Measurements from ENCODE around the gene CARNS1. TPM values are rescaled to one million over a fixed set of nuclear protein-coding genes. Genes with fewer than 3 reads are reported as not detected.

CARNS1 gene
- polyA plus RNA-seq, 3 donors from 2014 or later = 1.9 to 3.4 (median 2.7) TPM

GRCh38 chr11:67412495-67413179 is 2.8 kb upstream of the CARNS1 start:
- Mint-ChIP-seq H3K9me3 (no peaks in the 10 kb centered on the region), H3K27me3 (ENCODE audit: low read depth in 3 of 3) (peaks cover 2 to 15% (median 3%) of the 10 kb centered on the region in 3 donors), H3K4me1 (peaks cover 84 to 85% of the 10 kb centered on the region in 2 donors), H3K36me3 (no peaks in the 10 kb centered on the region), H3K4me3 (peak overlapping the region in 2 of 5 donors; percentile 70 to 74), H3K27ac (peak overlapping the region; percentile 0 to 85 (median 74))
- no peak for DNase-seq

GRCh38 chr11:67413266-67413849 is 2.1 kb upstream of the CARNS1 start:
- Mint-ChIP-seq H3K27ac (peak overlapping the region in 5 of 6 donors; percentile 62 to 85 (median 82)), H3K4me1 (peaks cover 84 to 85% of the 10 kb centered on the region in 2 donors), H3K36me3 (no peaks in the 10 kb centered on the region), H3K4me3 (peak overlapping the region; percentile 52 to 81 (median 73)), H3K9me3 (no peaks in the 10 kb centered on the region), H3K27me3 (ENCODE audit: low read depth in 3 of 3) (peaks cover 0 to 14% (median 3%) of the 10 kb centered on the region in 3 donors)
- no peak for DNase-seq

- peaks cover 0 to 15% (median 1%) of the 10 kb centered on the region in 3 donors for H3K27me3 Mint-ChIP-seq (ENCODE audit: low read depth in 3 of 3)
- H3K36me3 Mint-ChIP-seq = no peaks in the 10 kb centered on the region
- H3K27ac Mint-ChIP-seq = peak overlapping the region; percentile 62 to 96 (median 88)
- no peaks in the 10 kb centered on the region for H3K9me3 Mint-ChIP-seq
- peak overlapping the region; percentile 73 to 89 (median 82) for H3K4me3 Mint-ChIP-seq
- peak in 1 of 3 donors; percentile 77 for DNase-seq
- peaks cover 76 to 78% of the 10 kb centered on the region in 2 donors for H3K4me1 Mint-ChIP-seq
Measured at GRCh38 chr11:67416416-67417335, 1.2 kb downstream of the CARNS1 start.

- Mint-ChIP-seq H3K27ac (peak overlapping the region in 4 of 6 donors; percentile 64 to 96 (median 85)), H3K27me3 (ENCODE audit: low read depth in 3 of 3) (peaks cover 0 to 15% (median 1%) of the 10 kb centered on the region in 3 donors), H3K4me1 (peaks cover 69 to 71% of the 10 kb centered on the region in 2 donors), H3K9me3 (no peaks in the 10 kb centered on the region), H3K36me3 (no peaks in the 10 kb centered on the region), H3K4me3 (peak overlapping the region in 2 of 5 donors; percentile 47 to 70)
- DNase-seq = no peak
Measured at GRCh38 chr11:67417425-67417824, 1.9 kb downstream of the CARNS1 start.

- H3K36me3 Mint-ChIP-seq = no peaks in the 10 kb centered on the region
- H3K27ac Mint-ChIP-seq = peak overlapping the region; percentile 51 to 86 (median 81)
- peaks cover 63 to 66% of the 10 kb centered on the region in 2 donors for H3K4me1 Mint-ChIP-seq
- no peaks in the 10 kb centered on the region for H3K9me3 Mint-ChIP-seq
- peak in 1 of 3 donors; percentile 50 for DNase-seq
- peaks cover 0 to 10% (median 1%) of the 10 kb centered on the region in 3 donors for H3K27me3 Mint-ChIP-seq (ENCODE audit: low read depth in 3 of 3)
- H3K4me3 Mint-ChIP-seq = peak overlapping the region; percentile 56 to 77 (median 74)
Measured at GRCh38 chr11:67418476-67419281, 3.2 kb downstream of the CARNS1 start.

- peaks cover 57 to 61% of the 10 kb centered on the region in 2 donors for H3K4me1 Mint-ChIP-seq
- no peak for DNase-seq
- no peaks in the 10 kb centered on the region for H3K36me3 Mint-ChIP-seq
- peaks cover 0 to 10% (median 1%) of the 10 kb centered on the region in 3 donors for H3K27me3 Mint-ChIP-seq (ENCODE audit: low read depth in 3 of 3)
- H3K9me3 Mint-ChIP-seq = no peaks in the 10 kb centered on the region
- H3K27ac Mint-ChIP-seq = peak overlapping the region; percentile 76 to 86 (median 85)
- H3K4me3 Mint-ChIP-seq = peak overlapping the region; percentile 71 to 82 (median 77)
Measured at GRCh38 chr11:67419325-67420049, 4.0 kb downstream of the CARNS1 start.

- Mint-ChIP-seq H3K36me3 (no peaks in the 10 kb centered on the region), H3K27ac (peak overlapping the region; percentile 76 to 86 (median 84)), H3K27me3 (ENCODE audit: low read depth in 3 of 3) (peaks cover 0 to 8% (median under 1%) of the 10 kb centered on the region in 3 donors), H3K4me1 (peaks cover 55 to 61% of the 10 kb centered on the region in 2 donors), H3K9me3 (no peaks in the 10 kb centered on the region), H3K4me3 (peak overlapping the region; percentile 71 to 82 (median 77))
- no peak for DNase-seq
Measured at GRCh38 chr11:67420147-67420645, 4.7 kb downstream of the CARNS1 start.

GRCh38 chr11:67420646-67421429 is 5.4 kb downstream of the CARNS1 start:
- Mint-ChIP-seq H3K4me1 (peaks cover 55 to 60% of the 10 kb centered on the region in 2 donors), H3K27me3 (ENCODE audit: low read depth in 3 of 3) (peaks cover 0 to 8% (median 0%) of the 10 kb centered on the region in 3 donors), H3K9me3 (no peaks in the 10 kb centered on the region), H3K27ac (peak overlapping the region; percentile 66 to 91 (median 88)), H3K4me3 (peak overlapping the region; percentile 75 to 82 (median 77)), H3K36me3 (no peaks in the 10 kb centered on the region)
- peak; percentile 98 for DNase-seq

GRCh38 chr11:67421430-67422031 is 6.1 kb downstream of the CARNS1 start:
- Mint-ChIP-seq H3K4me3 (peak overlapping the region; percentile 58 to 77 (median 70)), H3K4me1 (peaks cover 48 to 53% of the 10 kb centered on the region in 2 donors), H3K27ac (peak overlapping the region; percentile 66 to 91 (median 88)), H3K9me3 (no peaks in the 10 kb centered on the region), H3K36me3 (no peaks in the 10 kb centered on the region), H3K27me3 (ENCODE audit: low read depth in 3 of 3) (peaks cover 0 to 13% (median 0%) of the 10 kb centered on the region in 3 donors)
- DNase-seq = no peak

- peaks cover 48% of the 10 kb centered on the region in 2 donors for H3K4me1 Mint-ChIP-seq
- H3K4me3 Mint-ChIP-seq = no peak overlapping the region
- peak overlapping the region in 2 of 6 donors; percentile 44 to 62 for H3K27ac Mint-ChIP-seq
- H3K9me3 Mint-ChIP-seq = no peaks in the 10 kb centered on the region
- DNase-seq = no peak
- peaks cover 0 to 15% (median 3%) of the 10 kb centered on the region in 3 donors for H3K27me3 Mint-ChIP-seq (ENCODE audit: low read depth in 3 of 3)
- H3K36me3 Mint-ChIP-seq = no peaks in the 10 kb centered on the region
Measured at GRCh38 chr11:67422891-67423290, 7.4 kb downstream of the CARNS1 start.

GRCh38 chr11:67423466-67423865 is 8.0 kb downstream of the CARNS1 start:
- H3K27ac Mint-ChIP-seq = no peak overlapping the region
- DNase-seq = no peak
- H3K36me3 Mint-ChIP-seq = no peaks in the 10 kb centered on the region
- H3K4me3 Mint-ChIP-seq = no peak overlapping the region
- H3K27me3 Mint-ChIP-seq (ENCODE audit: low read depth in 3 of 3) = peaks cover 5 to 21% (median 5%) of the 10 kb centered on the region in 3 donors
- H3K9me3 Mint-ChIP-seq = no peaks in the 10 kb centered on the region
- H3K4me1 Mint-ChIP-seq = peaks cover 46 to 47% of the 10 kb centered on the region in 2 donors
